22Rv1 (cell line): Measurements from ENCODE around the gene NLK.

Experiments used
- H3K27ac ChIP-seq: fragments of 450-650 bp; 2 replicates; pipeline ENCODE4 v1.5.1; 2017
- ZFX ChIP-seq: fragments of 450-650 bp; IDR thresholded peaks from 2 replicates; pipeline ENCODE4 v1.6.1; 2017; ENCODE audit warnings: antibody characterized with exemption, borderline replicate concordance
- TF ChIP-seq, protein P1 (sequence below): fragments of 450-650 bp; IDR thresholded peaks from 2 replicates; pipeline ENCODE4 v1.5.1; 2017; ENCODE audit warnings: mild to moderate bottlenecking

The NLK gene

DNA sequence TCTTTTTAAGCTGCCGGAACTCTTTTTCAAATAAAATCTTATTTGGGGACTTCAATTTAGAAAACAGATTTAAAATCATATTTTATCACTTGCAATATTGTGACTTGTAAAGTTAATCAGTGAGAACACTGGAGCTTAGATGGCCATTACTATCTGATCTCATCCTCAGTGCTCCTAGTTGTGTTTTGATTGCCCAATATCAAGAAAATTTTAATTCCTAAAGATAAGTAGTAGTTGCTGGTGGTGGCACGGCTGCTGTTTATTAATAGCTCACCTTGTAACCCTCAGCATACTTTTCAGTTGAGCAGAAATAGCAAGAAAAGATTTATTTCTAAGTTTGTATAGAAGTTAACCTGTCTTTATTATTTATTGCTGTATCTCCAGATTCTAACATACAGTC is 124.0 kb downstream of the NLK start:
- no peak for TF ChIP-seq ZFX
- TF ChIP-seq, protein P1, sequence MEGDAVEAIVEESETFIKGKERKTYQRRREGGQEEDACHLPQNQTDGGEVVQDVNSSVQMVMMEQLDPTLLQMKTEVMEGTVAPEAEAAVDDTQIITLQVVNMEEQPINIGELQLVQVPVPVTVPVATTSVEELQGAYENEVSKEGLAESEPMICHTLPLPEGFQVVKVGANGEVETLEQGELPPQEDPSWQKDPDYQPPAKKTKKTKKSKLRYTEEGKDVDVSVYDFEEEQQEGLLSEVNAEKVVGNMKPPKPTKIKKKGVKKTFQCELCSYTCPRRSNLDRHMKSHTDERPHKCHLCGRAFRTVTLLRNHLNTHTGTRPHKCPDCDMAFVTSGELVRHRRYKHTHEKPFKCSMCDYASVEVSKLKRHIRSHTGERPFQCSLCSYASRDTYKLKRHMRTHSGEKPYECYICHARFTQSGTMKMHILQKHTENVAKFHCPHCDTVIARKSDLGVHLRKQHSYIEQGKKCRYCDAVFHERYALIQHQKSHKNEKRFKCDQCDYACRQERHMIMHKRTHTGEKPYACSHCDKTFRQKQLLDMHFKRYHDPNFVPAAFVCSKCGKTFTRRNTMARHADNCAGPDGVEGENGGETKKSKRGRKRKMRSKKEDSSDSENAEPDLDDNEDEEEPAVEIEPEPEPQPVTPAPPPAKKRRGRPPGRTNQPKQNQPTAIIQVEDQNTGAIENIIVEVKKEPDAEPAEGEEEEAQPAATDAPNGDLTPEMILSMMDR: no peak

DNA sequence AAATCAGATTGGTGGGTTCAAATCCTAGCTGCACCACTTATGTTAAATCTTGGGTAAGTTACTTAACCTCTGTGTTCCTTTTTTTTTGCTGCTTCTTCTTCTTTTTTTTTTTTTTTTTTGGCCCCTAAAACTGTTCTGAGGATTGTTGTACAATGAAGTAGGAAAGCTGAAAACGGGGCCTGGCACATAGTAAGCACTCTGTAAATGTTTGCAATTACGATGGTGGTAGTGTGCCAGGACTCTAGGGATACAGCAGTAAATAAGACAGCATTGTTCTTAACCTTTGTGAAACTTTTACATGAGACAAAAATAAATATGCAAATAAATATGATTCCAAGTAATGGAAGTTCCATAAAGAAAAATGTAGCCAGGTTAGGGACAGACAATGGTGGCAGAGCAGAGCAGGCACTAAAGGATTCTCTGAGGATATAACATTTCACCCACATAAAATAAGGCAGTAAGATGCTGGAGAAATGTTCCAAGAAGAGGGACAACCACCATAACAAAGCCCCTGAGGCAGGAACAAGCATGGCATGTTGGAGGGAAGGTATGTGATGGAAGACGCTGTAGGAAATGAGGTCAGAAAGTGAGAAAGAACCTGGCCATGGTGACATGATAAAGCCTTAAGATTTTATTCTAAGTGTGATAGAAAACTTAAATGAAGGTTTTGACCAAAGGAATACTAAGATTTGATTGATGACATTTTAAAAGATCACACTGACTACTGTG is 127.3 kb downstream of the NLK start:
- TF ChIP-seq, protein P1: no peak
- no peak for TF ChIP-seq ZFX
- no peak overlapping the region for H3K27ac ChIP-seq

More for the DNA sequence above, 124.0 kb downstream of the NLK start:
- no peak overlapping the region for H3K27ac ChIP-seq

DNA sequence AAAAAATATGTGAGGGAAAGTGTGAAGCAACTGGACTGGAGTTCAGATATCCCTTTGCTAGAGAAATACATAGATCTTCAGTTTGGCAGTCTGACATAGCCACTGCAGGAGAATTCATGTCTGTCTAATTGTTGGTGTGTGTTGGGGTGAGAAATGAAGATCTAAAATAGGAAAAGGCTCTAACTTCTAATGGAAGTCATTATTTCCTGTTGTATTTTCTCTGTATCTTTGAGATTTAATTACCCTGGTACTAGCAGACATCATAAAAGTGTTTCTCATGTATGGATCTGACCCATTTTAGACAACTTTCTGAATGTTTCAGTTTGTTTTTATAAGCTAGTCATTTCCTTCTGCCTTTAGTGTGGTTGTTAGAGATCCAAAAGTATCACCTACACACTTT is 128.3 kb downstream of the NLK start:
- no peak overlapping the region for H3K27ac ChIP-seq
- no peak for TF ChIP-seq ZFX
- TF ChIP-seq, protein P1: no peak

DNA sequence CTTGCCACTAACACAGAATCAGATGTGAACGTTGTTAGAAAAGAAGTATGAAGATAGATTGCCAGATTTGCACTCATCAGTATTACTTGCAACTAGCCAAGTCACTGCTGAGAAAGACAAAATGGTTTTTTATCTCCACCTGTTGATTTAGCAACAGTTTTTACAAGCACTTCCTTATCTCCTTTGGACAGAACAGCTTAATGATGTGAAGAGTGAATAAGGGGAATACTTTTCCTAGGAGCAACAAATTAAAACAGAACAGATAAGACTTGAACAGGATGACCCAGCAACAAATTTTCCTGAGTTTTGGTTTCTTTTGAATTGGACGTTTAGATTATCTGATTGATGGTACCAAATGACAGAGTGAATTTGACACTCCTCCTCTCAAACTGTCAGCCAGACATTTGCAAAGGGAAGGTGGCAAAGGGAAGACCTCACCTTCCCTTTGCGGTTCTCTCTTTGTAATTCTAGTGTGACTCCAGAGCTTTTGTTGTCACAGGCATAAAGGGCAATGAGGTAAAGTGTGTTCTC is 130.6 kb downstream of the NLK start:
- TF ChIP-seq, protein P1: no peak
- TF ChIP-seq ZFX: no peak
- no peak overlapping the region for H3K27ac ChIP-seq

DNA sequence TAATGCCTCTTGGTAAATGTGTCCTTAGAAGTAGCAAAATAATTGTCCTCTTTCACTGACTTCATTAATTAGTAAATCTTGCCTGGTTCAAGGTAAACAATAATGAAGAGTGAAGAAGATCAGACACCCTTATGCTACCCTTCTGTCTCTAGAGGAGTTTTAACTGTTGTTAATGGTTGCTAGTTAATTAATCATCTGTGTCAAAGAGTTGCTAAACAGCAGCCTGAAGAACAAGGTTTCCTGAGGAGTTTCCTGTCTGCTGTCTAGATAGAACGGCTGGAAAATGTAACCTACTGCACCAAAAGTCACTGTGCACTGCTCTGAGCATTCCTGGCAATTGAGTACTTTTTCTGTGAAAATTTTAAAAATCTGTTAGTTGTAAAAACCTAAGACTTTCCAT is 131.3 kb downstream of the NLK start:
- TF ChIP-seq, protein P1: no peak
- no peak for TF ChIP-seq ZFX
- no peak overlapping the region for H3K27ac ChIP-seq

DNA sequence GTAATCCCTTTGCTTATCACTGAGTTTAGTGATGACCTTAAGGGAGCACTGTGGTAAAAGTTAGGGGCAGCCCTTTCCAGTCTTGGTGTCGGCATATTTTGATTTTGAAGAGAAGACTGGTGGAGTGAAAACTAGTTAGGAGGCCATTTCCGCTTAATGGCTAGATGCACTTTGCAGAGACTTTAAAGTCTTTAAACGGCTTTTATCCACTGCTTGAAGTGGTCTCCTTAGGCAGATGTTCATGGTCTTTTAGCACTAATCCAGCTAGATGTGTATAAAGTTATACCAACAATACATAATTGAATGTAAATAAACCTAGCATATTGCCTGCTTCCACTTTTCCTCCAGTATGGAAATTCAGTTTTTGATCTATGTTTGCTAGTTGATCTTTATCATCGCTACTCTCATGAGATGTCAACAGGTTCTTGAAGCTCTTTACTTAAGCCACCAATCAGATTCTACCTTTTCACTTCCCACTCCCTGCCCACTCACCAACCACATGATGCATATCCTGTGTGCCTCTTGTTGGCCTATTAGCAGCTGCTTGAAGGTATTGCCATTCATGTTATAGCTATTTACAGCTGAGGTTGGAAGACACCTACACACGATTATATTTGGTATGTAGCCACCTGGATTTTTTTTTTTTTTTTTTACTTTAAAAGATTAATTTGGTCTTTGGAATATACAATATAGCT is 132.0 kb downstream of the NLK start:
- TF ChIP-seq ZFX: no peak
- TF ChIP-seq, protein P1: no peak
- no peak overlapping the region for H3K27ac ChIP-seq

DNA sequence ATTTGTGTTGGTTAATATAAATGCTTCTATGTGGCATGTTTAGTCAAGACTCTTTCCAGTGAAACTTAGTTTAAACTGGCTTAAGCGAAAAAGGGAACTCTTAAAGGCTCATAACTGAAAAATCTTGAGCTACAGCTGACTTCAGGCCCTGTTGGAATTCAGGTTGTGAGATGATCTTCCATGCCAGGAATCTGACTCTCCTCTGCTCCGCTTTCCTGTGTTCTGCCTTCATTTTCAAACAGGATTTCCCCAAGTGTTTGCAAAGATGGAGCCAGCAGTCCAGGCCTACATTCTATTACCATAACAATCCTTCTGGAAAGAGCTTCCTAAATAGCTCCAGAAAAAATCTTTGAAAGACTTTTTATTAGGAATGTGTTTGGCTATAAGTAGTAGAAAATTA is 134.9 kb downstream of the NLK start:
- TF ChIP-seq, protein P1: no peak
- no peak for TF ChIP-seq ZFX
- H3K27ac ChIP-seq: no peak overlapping the region
